Neural cell (in vitro differentiated cells): Measurements from ENCODE around the gene DACH1. TPM values are rescaled to one million over a fixed set of nuclear protein-coding genes. Genes with fewer than 3 reads are reported as not detected.

Experiments
- H2AFZ ChIP-seq: fragments of 200-600, 300-800 bp; sonication (generic), shearing (Covaris generic); 2 replicates; pipeline ENCODE4 v1.6.0; 2014; ENCODE audit warnings: low read depth, mild to moderate bottlenecking, antibody characterized with exemption, low read length, moderate library complexity
- H3F3A ChIP-seq: fragments of 200-600 bp; shearing (Covaris generic); 2 replicates; pipeline ENCODE4 v1.6.1; 2016; ENCODE audit warnings: mild to moderate bottlenecking, moderate library complexity, mixed read lengths, antibody characterized with exemption, low read length; ENCODE audit not compliant: insufficient read depth, poor library complexity, severe bottlenecking
- H3K27ac ChIP-seq: fragments of 200-600, 300-800 bp; sonication (generic), shearing (Covaris generic); 2 replicates; pipeline ENCODE4 v1.5.1; 2014; ENCODE audit warnings: mild to moderate bottlenecking, low read length, moderate library complexity
- H3K27me3 ChIP-seq: fragments of 300-800, 200-600 bp; sonication (generic), shearing (Covaris generic); 2 replicates; pipeline ENCODE4 v1.6.0; 2014; ENCODE audit warnings: mild to moderate bottlenecking, low read depth, low read length, moderate library complexity; ENCODE audit not compliant: insufficient read depth
- H3K36me3 ChIP-seq: fragments of 300-800, 200-600 bp; sonication (generic), shearing (Covaris generic); 2 replicates; pipeline ENCODE4 v1.5.1; 2014; ENCODE audit warnings: mild to moderate bottlenecking, antibody characterized with exemption, low read length, moderate library complexity; ENCODE audit not compliant: insufficient read depth
- H3K4me2 ChIP-seq: fragments of 300-800, 200-600 bp; sonication (generic), shearing (Covaris generic); 2 replicates; pipeline ENCODE4 v1.6.0; 2014; ENCODE audit warnings: mild to moderate bottlenecking, low read length
- H3K4me3 ChIP-seq: fragments of 300-800, 200-600 bp; sonication (generic), shearing (Covaris generic); 2 replicates; pipeline ENCODE4 v1.5.1; 2014; ENCODE audit warnings: mild to moderate bottlenecking, low read length, moderate library complexity
- H3K79me2 ChIP-seq: fragments of 200-600 bp; shearing (Covaris generic); replicated peaks from 2 replicates; pipeline ENCODE4 v1.6.0; 2014; ENCODE audit warnings: mild to moderate bottlenecking, low read length, moderate library complexity; ENCODE audit not compliant: insufficient read depth
- H3K9ac ChIP-seq: fragments of 300-800, 200-600 bp; sonication (generic), shearing (Covaris generic); 2 replicates; pipeline ENCODE4 v1.6.1; 2016; ENCODE audit warnings: mild to moderate bottlenecking, low read length, mixed read lengths
- H3K9me2 ChIP-seq: fragments of 200-600 bp; shearing (Covaris generic); 2 replicates; pipeline ENCODE4 v1.6.1; 2016; ENCODE audit warnings: mild to moderate bottlenecking, low read length, mixed read lengths; ENCODE audit not compliant: insufficient read depth
- H3K9me3 ChIP-seq: fragments of 200-600, 300-800 bp; sonication (generic), shearing (Covaris generic); 2 replicates; pipeline ENCODE4 v1.6.1; 2016; ENCODE audit warnings: mild to moderate bottlenecking, mixed run types, low read length, moderate library complexity, mixed read lengths
- H4K20me1 ChIP-seq: fragments of 200-600 bp; shearing (Covaris generic); 2 replicates; pipeline ENCODE4 v1.6.1; 2016; ENCODE audit warnings: mild to moderate bottlenecking, mixed run types; ENCODE audit not compliant: insufficient read depth
- CTCF ChIP-seq: fragments of 450-650 bp; IDR thresholded peaks from 2 replicates; pipeline ENCODE4 v1.5.1; 2014; ENCODE audit warnings: antibody characterized with exemption, mild to moderate bottlenecking, moderate library complexity; ENCODE audit not compliant: poor library complexity, severe bottlenecking
- EP300 ChIP-seq: fragments of 450-650 bp; conservative IDR thresholded peaks from 2 replicates; pipeline ENCODE4 v1.6.1; 2014; ENCODE audit warnings: antibody characterized with exemption, mild to moderate bottlenecking, moderate library complexity; ENCODE audit not compliant: poor library complexity, severe bottlenecking
- EZH2 ChIP-seq: fragments of 200-600, 300-800 bp; shearing (Covaris generic), sonication (generic); IDR thresholded peaks from 2 replicates; pipeline ENCODE4 v1.6.1; 2014; ENCODE audit warnings: antibody characterized with exemption, low read length, borderline replicate concordance, mild to moderate bottlenecking; ENCODE audit not compliant: insufficient read depth, poor library complexity, severe bottlenecking
- MXI1 ChIP-seq: fragments of 450-650 bp; conservative IDR thresholded peaks from 2 replicates; pipeline ENCODE4 v1.6.1; 2014; ENCODE audit warnings: antibody characterized with exemption, mild to moderate bottlenecking; ENCODE audit not compliant: poor library complexity, severe bottlenecking
- POLR2AphosphoS5 ChIP-seq: IDR thresholded peaks from 2 replicates; pipeline ENCODE4 v1.6.1; 2012
- RAD21 ChIP-seq: fragments of 450-650 bp; conservative IDR thresholded peaks from 2 replicates; pipeline ENCODE4 v1.6.1; 2014; ENCODE audit warnings: antibody characterized with exemption, mild to moderate bottlenecking, moderate library complexity
- REST ChIP-seq: IDR thresholded peaks from 2 replicates; pipeline ENCODE4 v1.6.1; 2012; ENCODE audit warnings: borderline replicate concordance
- SMC3 ChIP-seq: fragments of 450-650 bp; conservative IDR thresholded peaks from 2 replicates; pipeline ENCODE4 v1.6.1; 2014; ENCODE audit warnings: antibody characterized with exemption, mild to moderate bottlenecking, moderate library complexity; ENCODE audit not compliant: poor library complexity
- TAF1 ChIP-seq: IDR thresholded peaks from 2 replicates; pipeline ENCODE4 v1.6.1; 2012; ENCODE audit warnings: low read depth
- polyA plus RNA-seq: library from polyadenylated mRNA; depleted of rRNA; stranded (reverse); fragments of >200 nt; gene quantifications from 2 replicates; pipeline ENCODE4 v1.2.3, GENCODE V29; 2014

Gene DACH1
- polyA plus RNA-seq, 1 donor from 2014 or later: 20.0 TPM

GRCh38 chr13:71856548-71857043 is 10.4 kb downstream of the DACH1 start:
- no peaks in the 10 kb centered on the region for H4K20me1 ChIP-seq
- peaks cover 40% of the 10 kb centered on the region for H3K79me2 ChIP-seq
- no peaks in the 10 kb centered on the region for H3K27me3 ChIP-seq
- no peak overlapping the region for H3K27ac ChIP-seq
- H3K9me2 ChIP-seq: no peaks in the 10 kb centered on the region
- no peaks in the 10 kb centered on the region for H3K36me3 ChIP-seq
- no peak overlapping the region for H3K9ac ChIP-seq
- H3K4me2 ChIP-seq: no peak overlapping the region
- H3K4me3 ChIP-seq: no peak overlapping the region
- TF ChIP-seq CTCF: no peak
- no peak for TF ChIP-seq TAF1
- no peak for TF ChIP-seq POLR2AphosphoS5
- no peak for TF ChIP-seq MXI1
- TF ChIP-seq SMC3: no peak
- TF ChIP-seq RAD21: no peak
- TF ChIP-seq EP300: no peak
- no peaks in the 10 kb centered on the region for H3F3A ChIP-seq
- no peaks in the 10 kb centered on the region for H3K9me3 ChIP-seq
- no peak overlapping the region for H2AFZ ChIP-seq

GRCh38 chr13:71854401-71854800 is 12.6 kb downstream of the DACH1 start:
- Histone ChIP-seq H3K79me2 (peaks cover 18% of the 10 kb centered on the region), H3K9me2 (no peaks in the 10 kb centered on the region), H3K4me3 (no peak overlapping the region), H3K27me3 (no peaks in the 10 kb centered on the region), H2AFZ (no peak overlapping the region), H3K4me2 (no peak overlapping the region), H3K27ac (no peak overlapping the region), H4K20me1 (no peaks in the 10 kb centered on the region), H3K9ac (no peak overlapping the region), H3F3A (no peaks in the 10 kb centered on the region), H3K36me3 (no peaks in the 10 kb centered on the region), H3K9me3 (no peaks in the 10 kb centered on the region)
- no peak for TF ChIP-seq EP300
- TF ChIP-seq SMC3: no peak
- no peak for TF ChIP-seq POLR2AphosphoS5

- H4K20me1 ChIP-seq: no peaks in the 10 kb centered on the region
- no peak overlapping the region for H3K4me3 ChIP-seq
- H2AFZ ChIP-seq: no peak overlapping the region
- H3K27me3 ChIP-seq: no peaks in the 10 kb centered on the region
- no peak overlapping the region for H3K27ac ChIP-seq
- H3K9me2 ChIP-seq: no peaks in the 10 kb centered on the region
- H3K4me2 ChIP-seq: no peak overlapping the region
- H3K36me3 ChIP-seq: no peaks in the 10 kb centered on the region
- H3K9me3 ChIP-seq: no peaks in the 10 kb centered on the region
- H3K79me2 ChIP-seq: peaks cover 12% of the 10 kb centered on the region
- TF ChIP-seq TAF1 (no peak), MXI1 (no peak), REST (no peak), RAD21 (no peak), SMC3 (no peak), EP300 (no peak), POLR2AphosphoS5 (no peak), EZH2 (no peak), CTCF (no peak)
- no peak overlapping the region for H3K9ac ChIP-seq
- no peaks in the 10 kb centered on the region for H3F3A ChIP-seq
These were observed 13.3 kb downstream of the DACH1 start for GRCh38 chr13:71853725-71854124.
